ENCODE results near the gene TCEAL1. TPM values are rescaled to one million over a fixed set of nuclear protein-coding genes. Genes with fewer than 3 reads are reported as not detected.
"Not testable (repeated sequence)": the region's sequence is repeated elsewhere in the genome, so short reads cannot be mapped to it uniquely, and the experiment has no call there.

The TCEAL1 gene
- polyA plus RNA-seq, 4 donors = 31.5 to 33.0 (median 31.9) TPM

- DNase-seq (ENCODE audit: low read depth in 4 of 4, low spot score in 3 of 4) = no peak
These were observed 1.4 kb downstream of the TCEAL1 start for GRCh38 chrX:103630171-103630511.

- DNase-seq (ENCODE audit: low read depth in 4 of 4, low spot score in 3 of 4) = no peak
These were observed 2.4 kb downstream of the TCEAL1 start for GRCh38 chrX:103631145-103631544.

- no peak for DNase-seq (ENCODE audit: low read depth in 4 of 4, low spot score in 3 of 4)
These were observed 6.7 kb downstream of the TCEAL1 start for GRCh38 chrX:103635436-103635835.

GRCh38 chrX:103637604-103638338 is 9.0 kb downstream of the TCEAL1 start:
- no peak for DNase-seq (ENCODE audit: low read depth in 4 of 4, low spot score in 3 of 4)

- peak in 2 of 4 donors; percentile 18 to 22 for DNase-seq (ENCODE audit: low read depth in 4 of 4, low spot score in 3 of 4)
These were observed 9.9 kb downstream of the TCEAL1 start for GRCh38 chrX:103638479-103639346.

GRCh38 chrX:103640401-103641155 is 11.8 kb downstream of the TCEAL1 start:
- DNase-seq (ENCODE audit: low read depth in 4 of 4, low spot score in 3 of 4) = no peak

GRCh38 chrX:103644125-103644524 is 15.3 kb downstream of the TCEAL1 start:
- no peak for DNase-seq (ENCODE audit: low read depth in 4 of 4, low spot score in 3 of 4)

- no peak for DNase-seq (ENCODE audit: low read depth in 4 of 4, low spot score in 3 of 4)
These were observed 18.9 kb downstream of the TCEAL1 start for GRCh38 chrX:103647630-103648029.

GRCh38 chrX:103651151-103651773 is 22.5 kb downstream of the TCEAL1 start:
- no peak for DNase-seq (ENCODE audit: low read depth in 4 of 4, low spot score in 3 of 4)

- not testable (repeated sequence) for DNase-seq (ENCODE audit: low read depth in 4 of 4, low spot score in 3 of 4)
These were observed 26.6 kb downstream of the TCEAL1 start for GRCh38 chrX:103655230-103656000.

- DNase-seq (ENCODE audit: low read depth in 4 of 4, low spot score in 3 of 4) = no peak
These were observed 27.8 kb downstream of the TCEAL1 start for GRCh38 chrX:103656617-103657016.

GRCh38 chrX:103657066-103657465 is 28.3 kb downstream of the TCEAL1 start:
- not testable (repeated sequence) for DNase-seq (ENCODE audit: low read depth in 4 of 4, low spot score in 3 of 4)

GRCh38 chrX:103658681-103659433 is 30.1 kb downstream of the TCEAL1 start:
- no peak for DNase-seq (ENCODE audit: low read depth in 4 of 4, low spot score in 3 of 4)

- DNase-seq (ENCODE audit: low read depth in 4 of 4, low spot score in 3 of 4) = not testable (repeated sequence)
These were observed 30.7 kb downstream of the TCEAL1 start for GRCh38 chrX:103659460-103659859.

GRCh38 chrX:103663981-103664762 is 35.4 kb downstream of the TCEAL1 start:
- no peak for DNase-seq (ENCODE audit: low read depth in 4 of 4, low spot score in 3 of 4)

GRCh38 chrX:103666202-103667107 is 37.7 kb downstream of the TCEAL1 start:
- DNase-seq (ENCODE audit: low read depth in 4 of 4, low spot score in 3 of 4) = no peak

- no peak for DNase-seq (ENCODE audit: low read depth in 4 of 4, low spot score in 3 of 4)
These were observed 41.0 kb downstream of the TCEAL1 start for GRCh38 chrX:103669745-103670144.

Data from right renal pelvis (tissue), 4 donors.